ENCODE results near the gene HERC4. TPM values are rescaled to one million over a fixed set of nuclear protein-coding genes. Genes with fewer than 3 reads are reported as not detected.
"Not testable (repeated sequence)": the region's sequence is repeated elsewhere in the genome, so short reads cannot be mapped to it uniquely, and the experiment has no call there.

HERC4 gene
- polyA plus RNA-seq, 1 donor: 43.0 TPM

GRCh38 chr10:68080853-68081431, 5.9 kb upstream of the HERC4 start:
- no peak overlapping the region for H3K4me3 ChIP-seq (ENCODE audit: low read length)
- H3K9me3 ChIP-seq (ENCODE audit: control insufficient read depth, low read depth, low read length): no peaks in the 10 kb centered on the region
- no peaks in the 10 kb centered on the region for H3K36me3 ChIP-seq (ENCODE audit: control insufficient read depth, insufficient read depth, low read length)
- no peak overlapping the region for H3K27ac ChIP-seq (ENCODE audit: low read length)
- H3K4me1 ChIP-seq (ENCODE audit: control insufficient read depth, insufficient read depth, low read length): no peaks in the 10 kb centered on the region
- 88% methylated on average over 4 of the region's 5 CpGs for WGBS (ENCODE audit: insufficient coverage, low lambda C conversion rate)
- no peaks in the 10 kb centered on the region for H3K27me3 ChIP-seq (ENCODE audit: control insufficient read depth, insufficient read depth, low read length)
- no peak for DNase-seq

- H3K27me3 ChIP-seq (ENCODE audit: control insufficient read depth, insufficient read depth, low read length): no peaks in the 10 kb centered on the region
- no CpG with 5 or more reads among the region's 1 CpG for WGBS (ENCODE audit: insufficient coverage, low lambda C conversion rate)
- peaks cover 4% of the 10 kb centered on the region for H3K4me1 ChIP-seq (ENCODE audit: control insufficient read depth, insufficient read depth, low read length)
- no peaks in the 10 kb centered on the region for H3K9me3 ChIP-seq (ENCODE audit: control insufficient read depth, low read depth, low read length)
- H3K4me3 ChIP-seq (ENCODE audit: low read length): no peak overlapping the region
- H3K36me3 ChIP-seq (ENCODE audit: control insufficient read depth, insufficient read depth, low read length): no peaks in the 10 kb centered on the region
- no peak overlapping the region for H3K27ac ChIP-seq (ENCODE audit: low read length)
- no peak for DNase-seq
Observed at GRCh38 chr10:68079434-68079833, 4.4 kb upstream of the HERC4 start.

- no peak overlapping the region for H3K27ac ChIP-seq (ENCODE audit: low read length)
- H3K27me3 ChIP-seq (ENCODE audit: control insufficient read depth, insufficient read depth, low read length): no peaks in the 10 kb centered on the region
- H3K4me1 ChIP-seq (ENCODE audit: control insufficient read depth, insufficient read depth, low read length): peaks cover 8% of the 10 kb centered on the region
- no peak for DNase-seq
- H3K36me3 ChIP-seq (ENCODE audit: control insufficient read depth, insufficient read depth, low read length): no peaks in the 10 kb centered on the region
- H3K9me3 ChIP-seq (ENCODE audit: control insufficient read depth, low read depth, low read length): no peaks in the 10 kb centered on the region
- WGBS (ENCODE audit: insufficient coverage, low lambda C conversion rate): no CpG with 5 or more reads among the region's 5 CpGs
- no peak overlapping the region for H3K4me3 ChIP-seq (ENCODE audit: low read length)
Observed at GRCh38 chr10:68077026-68077425, 1.9 kb upstream of the HERC4 start.

- H3K9me3 ChIP-seq (ENCODE audit: control insufficient read depth, low read depth, low read length); DNase-seq; H3K27ac ChIP-seq (ENCODE audit: low read length); H3K36me3 ChIP-seq (ENCODE audit: control insufficient read depth, insufficient read depth, low read length); H3K4me3 ChIP-seq (ENCODE audit: low read length); H3K27me3 ChIP-seq (ENCODE audit: control insufficient read depth, insufficient read depth, low read length); H3K4me1 ChIP-seq (ENCODE audit: control insufficient read depth, insufficient read depth, low read length): not testable (repeated sequence)
- WGBS (ENCODE audit: insufficient coverage, low lambda C conversion rate): 100% methylated on average over 1 of the region's 15 CpGs
Observed at GRCh38 chr10:68076081-68076480, 998 bp upstream of the HERC4 start.

GRCh38 chr10:68075550-68076004, 494 bp upstream of the HERC4 start:
- Histone ChIP-seq H3K4me1 (ENCODE audit: control insufficient read depth, insufficient read depth, low read length) (peaks cover 8% of the 10 kb centered on the region), H3K27me3 (ENCODE audit: control insufficient read depth, insufficient read depth, low read length) (no peaks in the 10 kb centered on the region), H3K4me3 (ENCODE audit: low read length) (peak overlapping the region; percentile 26), H3K36me3 (ENCODE audit: control insufficient read depth, insufficient read depth, low read length) (no peaks in the 10 kb centered on the region), H3K9me3 (ENCODE audit: control insufficient read depth, low read depth, low read length) (no peaks in the 10 kb centered on the region), H3K27ac (ENCODE audit: low read length) (peak overlapping the region; percentile 46)
- WGBS (ENCODE audit: insufficient coverage, low lambda C conversion rate): no CpG with 5 or more reads among the region's 3 CpGs
- DNase-seq: no peak

- H3K36me3 ChIP-seq (ENCODE audit: control insufficient read depth, insufficient read depth, low read length): peaks cover 2% of the 10 kb centered on the region
- H3K27me3 ChIP-seq (ENCODE audit: control insufficient read depth, insufficient read depth, low read length): no peaks in the 10 kb centered on the region
- no peaks in the 10 kb centered on the region for H3K9me3 ChIP-seq (ENCODE audit: control insufficient read depth, low read depth, low read length)
- peak in 1 of 2 donors; percentile 59 for DNase-seq
- peak overlapping the region; percentile 100 for H3K4me3 ChIP-seq (ENCODE audit: low read length)
- peak overlapping the region; percentile 100 for H3K27ac ChIP-seq (ENCODE audit: low read length)
- WGBS (ENCODE audit: insufficient coverage, low lambda C conversion rate): 0% methylated on average over 2 of the region's 27 CpGs
- peaks cover 8% of the 10 kb centered on the region for H3K4me1 ChIP-seq (ENCODE audit: control insufficient read depth, insufficient read depth, low read length)
Observed at GRCh38 chr10:68074031-68074774, 880 bp downstream of the HERC4 start.

- Histone ChIP-seq H3K27ac (ENCODE audit: low read length) (peak overlapping the region; percentile 100), H3K27me3 (ENCODE audit: control insufficient read depth, insufficient read depth, low read length) (no peaks in the 10 kb centered on the region), H3K36me3 (ENCODE audit: control insufficient read depth, insufficient read depth, low read length) (peaks cover 2% of the 10 kb centered on the region), H3K4me3 (ENCODE audit: low read length) (peak overlapping the region; percentile 100), H3K4me1 (ENCODE audit: control insufficient read depth, insufficient read depth, low read length) (peaks cover 8% of the 10 kb centered on the region), H3K9me3 (ENCODE audit: control insufficient read depth, low read depth, low read length) (no peaks in the 10 kb centered on the region)
- DNase-seq: no peak
- 0% methylated on average over 1 of the region's 3 CpGs for WGBS (ENCODE audit: insufficient coverage, low lambda C conversion rate)
Observed at GRCh38 chr10:68073631-68074030, 1.5 kb downstream of the HERC4 start.

- Histone ChIP-seq H3K27ac (ENCODE audit: low read length) (no peak overlapping the region), H3K4me3 (ENCODE audit: low read length) (no peak overlapping the region), H3K27me3 (ENCODE audit: control insufficient read depth, insufficient read depth, low read length) (no peaks in the 10 kb centered on the region), H3K4me1 (ENCODE audit: control insufficient read depth, insufficient read depth, low read length) (no peaks in the 10 kb centered on the region), H3K9me3 (ENCODE audit: control insufficient read depth, low read depth, low read length) (no peaks in the 10 kb centered on the region), H3K36me3 (ENCODE audit: control insufficient read depth, insufficient read depth, low read length) (peaks cover 6% of the 10 kb centered on the region)
- WGBS (ENCODE audit: insufficient coverage, low lambda C conversion rate): 76% methylated on average over 2 of the region's 3 CpGs
- DNase-seq: no peak
Observed at GRCh38 chr10:68067508-68067907, 7.6 kb downstream of the HERC4 start.

- Histone ChIP-seq H3K9me3 (ENCODE audit: control insufficient read depth, low read depth, low read length) (no peaks in the 10 kb centered on the region), H3K36me3 (ENCODE audit: control insufficient read depth, insufficient read depth, low read length) (peaks cover 6% of the 10 kb centered on the region), H3K27ac (ENCODE audit: low read length) (no peak overlapping the region), H3K4me3 (ENCODE audit: low read length) (no peak overlapping the region), H3K27me3 (ENCODE audit: control insufficient read depth, insufficient read depth, low read length) (no peaks in the 10 kb centered on the region), H3K4me1 (ENCODE audit: control insufficient read depth, insufficient read depth, low read length) (no peaks in the 10 kb centered on the region)
- no peak for DNase-seq
- WGBS (ENCODE audit: insufficient coverage, low lambda C conversion rate): 100% methylated on average over 1 of the region's 4 CpGs
Observed at GRCh38 chr10:68067029-68067428, 8.1 kb downstream of the HERC4 start.

- Histone ChIP-seq H3K27ac (ENCODE audit: low read length) (no peak overlapping the region), H3K4me3 (ENCODE audit: low read length) (no peak overlapping the region), H3K9me3 (ENCODE audit: control insufficient read depth, low read depth, low read length) (no peaks in the 10 kb centered on the region), H3K4me1 (ENCODE audit: control insufficient read depth, insufficient read depth, low read length) (no peaks in the 10 kb centered on the region), H3K27me3 (ENCODE audit: control insufficient read depth, insufficient read depth, low read length) (no peaks in the 10 kb centered on the region), H3K36me3 (ENCODE audit: control insufficient read depth, insufficient read depth, low read length) (no peaks in the 10 kb centered on the region)
- DNase-seq: no peak
- WGBS (ENCODE audit: insufficient coverage, low lambda C conversion rate): no CpG with 5 or more reads among the region's 3 CpGs
Observed at GRCh38 chr10:68053553-68053952, 21.5 kb downstream of the HERC4 start.

GRCh38 chr10:68052463-68052862, 22.6 kb downstream of the HERC4 start:
- peak in 1 of 2 donors; percentile 7 for DNase-seq
- H3K4me3 ChIP-seq (ENCODE audit: low read length): no peak overlapping the region
- H3K4me1 ChIP-seq (ENCODE audit: control insufficient read depth, insufficient read depth, low read length): no peaks in the 10 kb centered on the region
- H3K27ac ChIP-seq (ENCODE audit: low read length): no peak overlapping the region
- H3K27me3 ChIP-seq (ENCODE audit: control insufficient read depth, insufficient read depth, low read length): no peaks in the 10 kb centered on the region
- WGBS (ENCODE audit: insufficient coverage, low lambda C conversion rate): 60% methylated on average over 1 of the region's 2 CpGs
- no peaks in the 10 kb centered on the region for H3K9me3 ChIP-seq (ENCODE audit: control insufficient read depth, low read depth, low read length)
- no peaks in the 10 kb centered on the region for H3K36me3 ChIP-seq (ENCODE audit: control insufficient read depth, insufficient read depth, low read length)
